GM21786 (cell line): Measurements from ENCODE around the gene TK2.
"Not testable (repeated sequence)": the region's sequence is repeated elsewhere in the genome, so short reads cannot be mapped to it uniquely, and the experiment has no call there.

Experiments used
- ATAC-seq: cut with Tn5 transposase; IDR thresholded peaks from one replicate; pipeline ENCODE4 v1.9.1; 2021; ENCODE audit not compliant: unreplicated experiment

Gene TK2

DNA sequence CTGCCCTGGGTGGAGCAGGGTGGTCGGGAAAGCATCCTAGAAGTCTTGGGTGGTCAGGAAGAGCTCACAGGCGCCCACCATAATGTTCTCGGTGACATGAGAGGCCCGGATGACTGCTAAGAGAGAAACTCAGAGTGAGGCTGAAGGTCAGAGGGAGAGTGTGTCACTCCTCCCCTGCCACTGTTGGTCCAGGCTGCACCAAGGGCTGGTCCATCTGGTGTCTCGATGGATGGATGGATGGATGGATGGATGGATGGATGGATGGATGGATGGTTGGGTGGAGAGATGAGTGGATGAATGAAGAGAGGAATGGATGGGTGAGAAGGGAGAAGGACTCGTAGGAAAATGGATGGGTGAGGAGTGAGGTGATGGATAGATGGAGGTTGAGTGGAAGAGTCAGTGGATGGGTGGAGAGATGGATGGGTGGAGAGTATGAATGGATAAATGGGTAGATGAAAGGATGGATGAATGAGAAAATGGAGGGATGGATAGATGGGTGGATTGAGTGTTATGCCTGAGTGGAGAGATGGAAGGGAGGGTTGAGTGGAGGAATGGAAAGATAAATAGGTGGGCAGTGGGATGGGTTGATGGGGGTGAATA lies 79.9 kb downstream of the TK2 start:
- no peak for ATAC-seq

DNA sequence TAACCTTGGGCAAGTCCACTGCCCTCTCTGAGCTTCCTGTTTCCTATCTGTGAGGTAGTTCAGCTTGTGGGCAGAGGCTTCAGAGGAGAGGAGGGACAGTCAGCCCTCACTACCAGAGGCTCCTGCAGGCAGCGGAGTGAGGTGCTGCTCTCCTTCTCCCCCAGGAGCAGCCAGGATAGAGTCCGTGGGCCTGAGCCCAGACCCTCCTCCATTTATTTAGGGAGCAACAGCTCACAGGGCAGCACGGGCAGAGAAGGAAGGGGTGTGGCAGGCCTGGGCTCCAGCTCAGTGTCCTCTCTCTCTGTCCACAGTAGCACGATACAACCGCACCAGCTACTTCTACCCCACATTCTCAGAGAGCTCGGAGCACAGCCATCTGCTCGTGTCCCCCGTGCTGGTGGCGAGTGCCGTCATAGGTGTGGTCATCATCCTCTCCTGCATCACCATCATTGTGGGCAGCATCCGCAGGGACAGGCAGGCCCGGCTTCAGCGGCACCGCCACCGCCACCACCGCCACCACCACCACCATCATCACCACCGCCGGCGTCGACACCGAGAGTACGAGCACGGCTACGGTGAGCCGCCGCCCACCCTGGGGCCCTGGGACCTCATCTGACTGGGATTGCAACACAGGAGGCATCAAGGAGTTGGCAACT lies 80.5 kb downstream of the TK2 start:
- no peak for ATAC-seq

DNA sequence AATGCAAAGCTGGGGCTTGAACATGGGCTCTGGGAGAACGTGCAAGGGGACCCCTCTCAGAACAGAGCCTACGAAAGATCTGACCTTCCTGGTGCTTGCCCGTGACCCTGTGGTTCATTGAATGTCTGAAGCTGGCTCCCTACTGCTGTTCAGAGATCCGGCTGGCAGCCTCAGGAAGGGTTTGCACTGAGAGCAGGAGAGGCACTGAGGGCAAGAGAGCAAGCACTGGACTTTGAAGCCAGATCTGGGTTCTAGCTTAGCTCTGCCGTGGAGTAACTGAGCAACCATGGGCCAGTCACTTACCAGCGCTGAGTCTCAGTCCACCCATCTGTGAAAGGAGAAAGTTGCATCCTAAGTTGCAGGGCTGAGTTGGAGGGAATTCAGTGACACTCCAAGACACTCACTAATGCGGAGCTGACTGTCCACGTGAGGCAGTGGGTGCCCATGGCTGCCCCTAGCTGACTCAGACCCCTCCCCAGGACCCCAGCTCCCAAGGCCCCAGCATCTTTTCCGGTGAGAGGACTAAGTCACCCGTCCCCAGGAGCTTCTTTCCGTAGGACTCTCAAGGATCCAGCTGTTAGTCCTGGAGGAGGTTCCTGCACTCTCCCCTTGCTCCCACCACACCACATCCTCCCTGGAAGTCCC lies 81.5 kb downstream of the TK2 start:
- ATAC-seq, result no peak

DNA sequence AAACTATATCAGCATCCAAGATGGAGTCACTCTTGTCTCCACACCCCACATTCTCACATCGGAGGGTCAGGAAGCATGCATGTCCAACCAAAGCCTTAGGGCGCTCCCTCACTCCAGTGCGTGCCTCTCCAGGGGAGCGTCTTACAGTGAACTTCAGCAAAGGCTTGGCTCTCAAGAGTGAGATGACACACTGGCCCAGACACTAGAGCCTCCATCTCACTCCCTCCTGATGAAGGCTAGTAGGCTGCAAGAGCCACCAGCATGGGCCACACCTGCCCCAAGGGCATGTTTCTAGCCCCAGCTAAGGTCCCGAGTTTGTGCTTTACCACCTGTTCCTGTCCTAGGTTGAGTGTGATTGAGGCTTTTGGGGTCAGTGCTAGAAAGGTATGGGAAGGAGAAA lies 82.3 kb downstream of the TK2 start:
- ATAC-seq, result no peak

DNA sequence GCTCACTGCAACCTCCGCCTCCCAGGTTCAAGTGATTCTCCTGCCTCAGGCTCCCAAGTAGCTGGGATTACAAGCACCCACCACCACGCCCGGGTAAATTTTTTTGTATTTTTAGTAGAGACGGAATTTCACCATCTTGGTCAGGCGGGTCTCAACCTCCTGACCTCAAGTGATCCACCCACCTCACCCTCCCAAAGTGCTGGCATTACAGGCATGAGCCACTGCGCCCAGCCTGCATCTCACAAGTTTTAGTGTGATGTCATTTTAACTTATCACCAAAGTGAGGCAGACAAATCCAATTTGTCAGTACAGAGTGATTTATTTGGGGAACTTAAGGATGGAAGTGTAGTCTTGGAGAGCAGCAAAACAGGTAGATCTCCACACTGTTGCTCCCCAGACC lies 83.3 kb downstream of the TK2 start:
- not testable (repeated sequence) for ATAC-seq

DNA sequence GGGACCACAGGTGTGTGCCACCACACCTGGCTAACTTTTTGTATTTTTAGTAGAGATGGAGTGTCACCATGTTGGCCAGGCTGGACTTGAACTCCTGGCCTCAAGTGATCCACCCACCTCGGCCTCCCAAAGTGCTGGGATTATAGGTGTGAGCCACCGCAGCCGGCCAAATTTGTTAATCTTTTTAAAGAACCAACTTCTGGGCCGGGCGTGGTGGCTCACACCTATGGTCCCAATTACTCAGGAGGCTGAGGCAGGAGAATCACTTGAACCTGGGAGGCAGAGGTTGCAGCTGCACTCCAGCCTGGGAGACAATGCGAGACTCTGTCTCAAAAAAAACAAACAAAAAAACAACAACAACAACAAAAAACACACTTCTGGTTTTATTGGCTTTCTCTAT lies 84.0 kb downstream of the TK2 start:
- ATAC-seq, result not testable (repeated sequence)

DNA sequence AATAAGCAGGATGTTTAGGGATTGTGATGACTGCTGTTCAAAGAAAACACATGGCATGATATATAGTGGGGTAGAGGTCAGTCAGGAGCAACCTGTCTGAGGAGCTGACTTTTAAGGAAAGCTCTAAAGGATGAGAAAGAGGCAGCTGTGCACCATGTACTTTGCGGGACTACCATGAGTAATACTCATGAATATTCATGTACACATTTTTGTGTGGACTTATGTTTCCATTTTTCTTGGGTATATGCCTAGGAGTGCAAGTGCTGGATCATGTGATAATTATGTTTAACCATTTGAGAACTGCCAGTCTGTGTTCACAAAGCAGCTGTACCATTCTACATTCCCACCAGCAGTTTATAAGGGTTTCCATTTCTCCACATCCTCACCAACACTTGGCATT lies 87.0 kb downstream of the TK2 start:
- no peak for ATAC-seq

DNA sequence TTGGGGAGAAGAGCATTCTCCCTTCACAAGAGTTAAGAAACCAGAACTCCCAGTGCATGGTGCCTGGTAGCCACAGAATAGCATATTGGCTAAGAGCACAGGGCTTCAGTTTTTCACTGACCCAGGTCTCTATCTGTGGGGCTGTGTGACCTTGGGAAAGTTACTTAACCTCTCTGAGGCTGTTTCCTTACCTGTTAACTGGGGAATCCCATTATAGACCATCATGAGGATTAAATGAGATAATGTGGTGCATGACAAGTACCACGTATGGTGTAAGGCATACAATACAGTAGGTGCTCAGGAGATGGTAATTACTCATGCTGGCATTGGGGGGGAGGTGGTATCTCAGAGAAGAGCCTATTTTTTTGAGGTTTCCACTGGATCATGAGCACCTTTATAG lies 89.2 kb downstream of the TK2 start:
- ATAC-seq, result no peak

DNA sequence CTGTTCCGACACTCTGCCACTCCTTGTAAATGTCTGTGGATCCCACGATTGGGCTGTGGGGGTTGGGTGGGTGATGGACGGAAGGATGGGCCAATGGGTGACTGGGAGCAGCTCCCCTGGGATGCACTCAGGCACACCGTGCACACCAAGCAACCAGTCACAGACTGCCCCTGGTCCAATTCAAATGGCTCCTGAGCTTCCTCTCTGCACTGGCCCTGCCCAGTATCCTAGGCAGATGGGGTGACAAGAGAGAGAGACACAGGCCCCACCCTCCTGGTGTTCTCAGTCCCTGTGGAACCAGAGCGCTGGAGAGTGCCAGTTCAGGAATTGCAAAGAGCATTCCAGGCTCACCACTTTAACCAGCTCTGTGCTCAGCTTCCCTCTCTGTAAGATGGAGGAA lies 90.0 kb downstream of the TK2 start:
- ATAC-seq, result no peak

DNA sequence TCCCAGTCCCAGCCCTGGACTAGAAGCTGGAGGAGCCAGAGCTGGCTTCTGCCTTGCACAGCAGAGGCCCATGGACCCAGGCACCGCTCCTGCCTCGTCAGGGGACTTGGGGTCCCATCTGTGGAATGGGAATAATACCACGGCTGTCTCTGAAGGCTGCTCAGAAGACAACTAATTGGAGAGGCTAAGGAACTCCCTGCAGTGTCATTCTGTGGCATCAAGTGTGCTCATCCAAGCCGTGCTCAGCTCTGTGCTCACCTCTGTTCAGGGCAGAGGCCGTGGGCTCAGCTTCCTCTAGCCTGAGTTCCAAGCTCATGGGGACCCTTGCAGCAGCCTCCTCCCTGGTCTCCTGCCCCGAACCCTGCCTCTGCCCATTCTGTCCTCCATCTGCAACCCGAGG lies 91.1 kb downstream of the TK2 start:
- no peak for ATAC-seq

DNA sequence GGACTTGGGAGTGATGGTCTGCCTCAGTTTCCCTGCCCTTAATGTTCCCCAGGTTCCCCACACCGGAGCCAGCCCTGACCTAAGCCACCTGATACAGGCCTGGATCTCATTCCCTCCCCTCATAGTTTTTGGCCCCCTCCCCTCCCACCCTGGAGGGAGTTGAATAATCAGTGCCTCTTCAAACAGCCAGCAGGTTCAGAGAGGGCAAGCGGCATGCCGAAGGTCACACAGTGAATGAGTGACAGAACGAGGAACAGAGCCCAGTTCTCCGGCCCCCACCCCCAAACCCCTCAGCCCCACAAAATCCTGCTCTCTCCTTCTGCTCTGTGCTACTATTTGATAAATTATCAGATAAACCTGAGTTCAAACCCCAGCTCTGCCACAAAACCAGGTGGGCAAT lies 91.6 kb downstream of the TK2 start:
- ATAC-seq, result no peak
